ENCODE results near the gene GNG10.
"Not testable (repeated sequence)": the region's sequence is repeated elsewhere in the genome, so short reads cannot be mapped to it uniquely, and the experiment has no call there.

Gene GNG10

DNA sequence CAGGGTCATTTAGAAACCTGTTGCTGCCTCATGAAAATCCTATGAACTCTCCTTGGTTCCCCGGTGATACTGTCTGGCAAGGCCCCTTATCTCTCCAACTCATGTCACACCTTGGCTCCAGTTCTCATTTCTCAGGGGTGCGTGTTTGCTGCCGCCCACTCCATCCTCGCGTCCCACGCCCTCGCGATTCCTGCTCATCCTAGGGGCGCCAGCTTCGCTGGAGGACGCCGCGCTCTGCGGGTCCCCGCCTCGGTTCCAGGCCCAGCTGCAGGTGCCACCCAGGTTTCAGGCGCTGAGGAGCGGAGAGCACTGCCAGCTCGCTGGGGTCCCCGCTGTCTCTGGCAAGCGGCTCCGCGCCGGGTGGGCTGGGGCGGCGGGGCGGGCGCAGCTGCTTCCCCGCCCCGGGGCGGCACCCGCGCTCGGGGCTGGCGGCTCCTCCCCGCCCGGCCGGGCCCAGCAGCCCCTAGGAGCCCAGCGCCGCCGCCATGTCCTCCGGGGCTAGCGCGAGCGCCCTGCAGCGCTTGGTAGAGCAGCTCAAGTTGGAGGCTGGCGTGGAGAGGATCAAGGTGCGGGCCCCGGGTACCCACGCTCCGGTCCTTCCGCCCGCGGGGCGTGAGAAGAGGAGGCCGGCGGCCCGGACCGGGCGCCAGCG lies at the start of gene GNG10:
Gene GNG10, plus strand, starts transcription at position 456 of the 652 bp plus-strand sequence. Its CDS starts 30 bp downstream, at position 486.
- DNase-seq (ENCODE audit: low spot score), result peak; percentile 93
- TF ChIP-seq, protein P1, sequence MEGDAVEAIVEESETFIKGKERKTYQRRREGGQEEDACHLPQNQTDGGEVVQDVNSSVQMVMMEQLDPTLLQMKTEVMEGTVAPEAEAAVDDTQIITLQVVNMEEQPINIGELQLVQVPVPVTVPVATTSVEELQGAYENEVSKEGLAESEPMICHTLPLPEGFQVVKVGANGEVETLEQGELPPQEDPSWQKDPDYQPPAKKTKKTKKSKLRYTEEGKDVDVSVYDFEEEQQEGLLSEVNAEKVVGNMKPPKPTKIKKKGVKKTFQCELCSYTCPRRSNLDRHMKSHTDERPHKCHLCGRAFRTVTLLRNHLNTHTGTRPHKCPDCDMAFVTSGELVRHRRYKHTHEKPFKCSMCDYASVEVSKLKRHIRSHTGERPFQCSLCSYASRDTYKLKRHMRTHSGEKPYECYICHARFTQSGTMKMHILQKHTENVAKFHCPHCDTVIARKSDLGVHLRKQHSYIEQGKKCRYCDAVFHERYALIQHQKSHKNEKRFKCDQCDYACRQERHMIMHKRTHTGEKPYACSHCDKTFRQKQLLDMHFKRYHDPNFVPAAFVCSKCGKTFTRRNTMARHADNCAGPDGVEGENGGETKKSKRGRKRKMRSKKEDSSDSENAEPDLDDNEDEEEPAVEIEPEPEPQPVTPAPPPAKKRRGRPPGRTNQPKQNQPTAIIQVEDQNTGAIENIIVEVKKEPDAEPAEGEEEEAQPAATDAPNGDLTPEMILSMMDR (IDR thresholded peaks at IDR 0.05; ENCODE audit: extremely low read depth, insufficient read depth, missing control alignments), result no peak
- in situ Hi-C loops (cut with MboI; ENCODE audit: low pct_unique_long_range_greater_than_20kb, low sequenced_read_pairs, unreplicated experiment), result no loop called here

DNA sequence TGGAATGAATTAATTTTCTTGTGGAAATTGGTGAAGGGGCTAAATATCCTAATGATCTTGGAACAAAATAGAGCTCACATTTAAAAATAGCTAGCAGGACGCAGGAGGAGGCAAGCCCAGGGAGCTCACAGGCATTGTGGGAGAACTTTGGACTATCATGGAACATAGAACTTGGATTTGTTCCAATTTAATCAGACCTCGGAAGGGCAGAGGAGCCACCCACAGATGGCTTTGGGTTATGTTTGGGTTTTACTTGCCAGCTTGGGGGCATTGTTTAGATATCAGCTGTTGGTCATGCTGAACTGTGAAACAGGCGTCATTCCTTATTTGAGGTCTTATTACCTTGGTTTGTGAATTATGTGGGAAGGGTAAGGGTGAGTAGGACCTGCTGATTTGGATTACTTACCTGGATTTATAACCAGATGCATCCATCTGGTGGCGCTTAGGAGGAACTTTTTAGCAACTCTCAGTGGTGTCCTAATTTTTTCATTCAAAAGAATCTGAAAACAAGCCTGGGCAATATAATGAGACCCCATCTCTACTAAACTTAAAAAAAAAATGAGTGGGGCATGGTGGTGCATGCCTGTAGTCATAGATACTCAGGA lies 47.9 kb upstream of the GNG10 start:
- TF ChIP-seq, protein P1 (IDR thresholded peaks at IDR 0.05; ENCODE audit: extremely low read depth, insufficient read depth, missing control alignments), result no peak
- in situ Hi-C loops (cut with MboI; ENCODE audit: low pct_unique_long_range_greater_than_20kb, low sequenced_read_pairs, unreplicated experiment), result no loop called here
- no peak for DNase-seq (ENCODE audit: low spot score)

DNA sequence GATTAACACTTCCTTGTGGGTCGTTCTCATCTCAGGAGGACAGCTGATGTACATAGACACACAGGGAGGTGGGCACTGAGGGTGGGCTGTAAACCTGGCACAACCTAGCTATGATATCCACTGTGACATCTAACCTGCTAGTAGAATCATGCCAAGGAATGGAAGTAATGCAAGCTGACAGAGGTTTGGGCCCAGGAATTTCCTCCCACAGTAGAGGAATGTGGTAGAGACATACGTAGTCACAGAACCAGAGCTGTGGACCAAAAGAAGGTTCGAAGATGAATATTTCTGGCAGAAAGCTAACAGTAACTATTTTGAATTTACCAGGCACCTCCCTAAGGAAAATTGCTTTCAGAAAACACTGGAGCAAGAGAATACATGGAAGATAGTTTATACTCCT lies 45.5 kb upstream of the GNG10 start:
- TF ChIP-seq, protein P1 (IDR thresholded peaks at IDR 0.05; ENCODE audit: extremely low read depth, insufficient read depth, missing control alignments), result no peak
- in situ Hi-C loops (cut with MboI; ENCODE audit: low pct_unique_long_range_greater_than_20kb, low sequenced_read_pairs, unreplicated experiment), result no loop called here
- DNase-seq (ENCODE audit: low spot score), result no peak

DNA sequence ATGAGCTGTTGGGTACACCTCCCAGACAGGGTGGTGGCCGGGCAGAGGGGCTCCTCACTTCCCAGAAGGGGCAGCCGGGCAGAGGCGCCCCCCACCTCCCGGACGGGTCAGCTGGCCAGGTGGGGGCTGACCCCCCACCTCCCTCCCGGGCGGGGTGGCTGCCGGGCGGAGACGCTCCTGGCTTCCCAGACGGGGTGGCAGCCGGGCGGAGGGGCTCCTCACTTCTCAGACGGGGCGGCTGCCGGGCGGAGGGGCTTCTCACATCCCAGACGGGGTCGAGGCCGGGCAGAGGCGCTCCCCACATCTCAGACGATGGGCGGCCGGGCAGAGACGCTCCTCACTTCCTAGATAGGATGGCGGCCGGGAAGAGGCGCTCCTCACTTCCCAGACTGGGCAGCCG lies 44.1 kb upstream of the GNG10 start:
- in situ Hi-C loops (cut with MboI; ENCODE audit: low pct_unique_long_range_greater_than_20kb, low sequenced_read_pairs, unreplicated experiment); DNase-seq (ENCODE audit: low spot score): not testable (repeated sequence)

DNA sequence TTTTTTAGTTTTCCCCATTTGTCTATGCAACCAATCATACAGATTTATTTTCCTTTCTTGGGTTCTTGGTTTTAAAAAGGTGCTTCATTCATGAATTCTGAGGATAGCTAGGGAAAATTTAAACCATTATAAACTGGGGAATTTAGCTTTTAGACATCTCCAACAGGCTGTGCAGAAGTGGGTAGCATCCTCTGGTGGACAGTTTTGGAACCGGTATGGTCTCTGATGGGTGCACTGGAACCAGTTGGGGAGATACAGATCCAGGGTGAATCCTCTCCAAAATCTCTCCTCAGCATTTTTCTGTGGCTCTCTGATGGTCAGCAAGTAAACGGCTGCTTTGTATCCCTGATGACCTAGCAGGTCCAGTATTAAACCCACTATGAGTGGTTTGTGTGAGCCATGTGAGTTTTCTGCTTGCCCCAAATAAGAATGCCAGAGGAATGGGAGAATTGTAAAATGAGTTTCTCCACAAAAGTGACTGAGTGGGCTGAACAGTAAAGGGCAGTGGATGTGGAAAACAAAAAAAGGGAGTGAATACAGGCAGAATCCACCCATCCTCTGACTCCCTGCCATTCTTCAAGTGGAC lies 39.4 kb upstream of the GNG10 start:
- TF ChIP-seq, protein P1 (IDR thresholded peaks at IDR 0.05; ENCODE audit: extremely low read depth, insufficient read depth, missing control alignments), result peak; percentile 78
- in situ Hi-C loops (cut with MboI; ENCODE audit: low pct_unique_long_range_greater_than_20kb, low sequenced_read_pairs, unreplicated experiment), result no loop called here
- peak; percentile 60 for DNase-seq (ENCODE audit: low spot score)

DNA sequence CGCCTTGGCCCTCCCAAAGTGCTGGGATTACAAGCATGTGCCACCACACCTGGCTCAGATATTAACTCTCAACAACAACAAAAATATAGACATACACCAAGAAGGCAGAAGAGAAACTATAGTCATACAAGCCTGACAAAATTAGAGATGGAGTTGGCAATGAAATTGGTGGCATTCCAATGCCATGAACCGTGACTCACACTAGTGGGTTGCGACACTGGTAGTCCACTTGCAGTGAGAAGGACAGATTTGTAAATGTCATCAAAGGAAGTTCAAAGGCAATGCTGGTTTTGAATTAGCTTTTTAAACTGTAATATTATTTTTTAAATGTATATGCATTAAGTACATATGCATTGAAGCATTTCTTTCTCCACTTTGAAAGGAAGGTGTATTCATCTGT lies 38.8 kb upstream of the GNG10 start:
- no peak for DNase-seq (ENCODE audit: low spot score)
- TF ChIP-seq, protein P1 (IDR thresholded peaks at IDR 0.05; ENCODE audit: extremely low read depth, insufficient read depth, missing control alignments), result no peak
- in situ Hi-C loops (cut with MboI; ENCODE audit: low pct_unique_long_range_greater_than_20kb, low sequenced_read_pairs, unreplicated experiment), result no loop called here
